Type B pancreatic cell (in vitro differentiated cells): ENCODE data around the gene TSSK2. TPM values are rescaled to one million over a fixed set of nuclear protein-coding genes. Genes with fewer than 3 reads are reported as not detected.
A peak's percentile ranks its signal among the peaks of the same experiment; 100 is the strongest.

Experiments
- DNase-seq: peaks from one replicate; pipeline ENCODE4 v3.0.0; 2021; ENCODE audit warnings: mixed read lengths; ENCODE audit not compliant: unreplicated experiment; ENCODE audit errors: extremely low spot score
- H3K27ac Mint-ChIP-seq: 2 replicates; pipeline ENCODE4 v1.8.0; 2021; ENCODE audit warnings: mild to moderate bottlenecking, mixed read lengths
- H3K27me3 Mint-ChIP-seq: 2 replicates; pipeline ENCODE4 v1.8.0; 2021; ENCODE audit warnings: mixed read lengths
- H3K36me3 Mint-ChIP-seq: 2 replicates; pipeline ENCODE4 v1.8.0; 2021; ENCODE audit warnings: mixed read lengths
- H3K4me1 Mint-ChIP-seq: one replicate; pipeline ENCODE4 v1.8.0; 2021; ENCODE audit warnings: mixed read lengths; ENCODE audit not compliant: unreplicated experiment
- H3K4me3 Mint-ChIP-seq: 2 replicates; pipeline ENCODE4 v1.8.0; 2021; ENCODE audit warnings: mild to moderate bottlenecking, mixed read lengths
- H3K9me3 Mint-ChIP-seq: 2 replicates; pipeline ENCODE4 v1.8.0; 2021; ENCODE audit warnings: mixed read lengths
- CTCF ChIP-seq: fragments of 200-600 bp; sonication (generic); conservative IDR thresholded peaks from 2 replicates; pipeline ENCODE4 v1.5.0; 2021; ENCODE audit warnings: antibody characterized with exemption, mild to moderate bottlenecking
- total RNA-seq: library from RNA; stranded (reverse); gene quantifications from 2 replicates; pipeline ENCODE4 v1.2.1, GENCODE V29; 2021; ENCODE audit warnings: low replicate concordance

The TSSK2 gene
- total RNA-seq, 1 donor from 2014 or later, result not detected

DNA sequence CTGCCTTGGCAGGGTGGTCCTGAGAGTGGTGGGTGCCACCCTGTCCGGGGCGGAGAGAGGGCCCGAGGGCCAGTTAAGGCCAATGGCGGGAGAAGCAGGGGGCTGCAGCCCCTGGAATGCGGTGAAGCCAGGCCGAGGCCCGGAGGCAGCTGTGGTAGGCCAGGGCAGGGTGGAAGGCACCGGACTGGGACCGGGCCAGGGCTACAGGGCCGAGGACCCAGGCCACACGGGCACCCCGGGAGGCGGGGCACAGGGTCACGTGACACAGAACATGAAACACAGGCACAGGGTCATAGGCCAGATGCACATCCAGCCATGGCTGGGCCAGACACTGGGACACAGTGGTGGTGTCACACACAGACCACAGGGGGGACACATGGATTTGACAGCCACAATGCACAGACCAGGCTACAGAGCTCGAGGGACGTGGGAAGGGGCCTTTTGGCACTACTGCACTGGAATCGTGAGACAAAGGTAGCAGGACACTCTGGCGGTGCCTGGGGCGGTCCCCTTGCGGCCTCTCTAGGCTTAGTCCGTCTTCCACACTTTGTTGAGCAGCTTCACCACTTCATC lies 44.6 kb downstream of the TSSK2 start:
- peak overlapping the region; percentile 79 for H3K4me3 Mint-ChIP-seq
- no peaks in the 10 kb centered on the region for H3K36me3 Mint-ChIP-seq
- DNase-seq, result no peak
- H3K27ac Mint-ChIP-seq, result no peak overlapping the region
- TF ChIP-seq CTCF, result no peak
- H3K4me1 Mint-ChIP-seq, result peaks cover 23% of the 10 kb centered on the region
- H3K27me3 Mint-ChIP-seq, result peaks cover 2% of the 10 kb centered on the region
- H3K9me3 Mint-ChIP-seq, result no peaks in the 10 kb centered on the region

- Mint-ChIP-seq H3K4me3 (peak overlapping the region; percentile 79), H3K4me1 (peaks cover 23% of the 10 kb centered on the region), H3K36me3 (no peaks in the 10 kb centered on the region), H3K27ac (no peak overlapping the region), H3K27me3 (no peaks in the 10 kb centered on the region), H3K9me3 (no peaks in the 10 kb centered on the region)
- TF ChIP-seq CTCF, result no peak
- DNase-seq, result no peak
Measured at GRCh38 chr22:19176175-19176643, 45.1 kb downstream of the TSSK2 start.

GRCh38 chr22:19176732-19177131 lies 45.6 kb downstream of the TSSK2 start:
- H3K9me3 Mint-ChIP-seq, result no peaks in the 10 kb centered on the region
- peak overlapping the region; percentile 79 for H3K4me3 Mint-ChIP-seq
- no peak for DNase-seq
- H3K27me3 Mint-ChIP-seq, result no peaks in the 10 kb centered on the region
- H3K36me3 Mint-ChIP-seq, result no peaks in the 10 kb centered on the region
- H3K27ac Mint-ChIP-seq, result no peak overlapping the region
- H3K4me1 Mint-ChIP-seq, result peaks cover 23% of the 10 kb centered on the region
- TF ChIP-seq CTCF, result no peak

- Mint-ChIP-seq H3K27ac (no peak overlapping the region), H3K9me3 (no peaks in the 10 kb centered on the region), H3K4me3 (peak overlapping the region; percentile 84), H3K27me3 (no peaks in the 10 kb centered on the region), H3K36me3 (no peaks in the 10 kb centered on the region), H3K4me1 (peaks cover 19% of the 10 kb centered on the region)
- no peak for TF ChIP-seq CTCF
- no peak for DNase-seq
Measured at GRCh38 chr22:19177164-19178064, 46.3 kb downstream of the TSSK2 start.

GRCh38 chr22:19178065-19178656 lies 47.1 kb downstream of the TSSK2 start:
- DNase-seq, result no peak
- Mint-ChIP-seq H3K36me3 (no peaks in the 10 kb centered on the region), H3K4me3 (peak overlapping the region; percentile 84), H3K4me1 (peaks cover 12% of the 10 kb centered on the region), H3K9me3 (no peaks in the 10 kb centered on the region), H3K27ac (no peak overlapping the region), H3K27me3 (no peaks in the 10 kb centered on the region)
- no peak for TF ChIP-seq CTCF
